Breast epithelium (tissue), 3 donors: ENCODE data around the gene C2CD4D.

Experiments used
- POLR2A ChIP-seq: fragments of 450-650 bp; IDR thresholded peaks from one replicate; pipeline ENCODE4 v1.6.1; 2016; ENCODE audit warnings: antibody characterized with exemption, mild to moderate bottlenecking, moderate library complexity
- POLR2AphosphoS5 ChIP-seq, 3 donors: sonication (generic); formaldehyde crosslinking; IDR thresholded peaks; one replicate each; pipeline ENCODE4 v1.6.1; 2017; ENCODE audit warnings: antibody characterized with exemption in 3 of 3

GRCh38 chr1:151837197-151837596 lies 2.4 kb downstream of the C2CD4D start:
- TF ChIP-seq POLR2AphosphoS5 (IDR thresholded peaks at IDR 0.05) = no peak
- no peak for TF ChIP-seq POLR2A
